ENCODE data around the gene NEU4. TPM values are rescaled to one million over a fixed set of nuclear protein-coding genes. Genes with fewer than 3 reads are reported as not detected.

NEU4 gene
- total and polyA plus RNA-seq, 9 of the 15 experiments (the other 6 are each of a cell fraction or from before 2014, with no cell fraction given), result 0.01 to 0.40 TPM; not detected in 7

- FAIRE-seq (no peak), DNase-seq (ENCODE audit: extremely low read depth in 1 of 4, low spot score in 3 of 4) (no peak), ATAC-seq (no peak)
- Histone ChIP-seq H3K27ac (ENCODE audit: extremely low read depth, low read depth, low read length) (no peak overlapping the region), H3K4me1 (replicated peaks in 1 of 2; ENCODE audit: control insufficient read depth in 2 of 2, insufficient read depth in 2 of 2, low read length in 2 of 2) (peaks cover 4 to 64% of the 10 kb centered on the region in 2 experiments), H3K4me3 (no peak overlapping the region), H3K9ac (ENCODE audit: insufficient read depth in 1 of 2, low read depth in 2 of 2, low read length in 2 of 2) (no peak overlapping the region), H3K9me1 (ENCODE audit: control insufficient read depth, insufficient read depth, low read length) (no peaks in the 10 kb centered on the region), H3K79me2 (ENCODE audit: control insufficient read depth, insufficient read depth, low read length) (no peaks in the 10 kb centered on the region), H4K20me1 (replicated peaks; ENCODE audit: control insufficient read depth, insufficient read depth, low read length) (no peaks in the 10 kb centered on the region), H3K4me2 (ENCODE audit: insufficient read depth, low read length) (no peak overlapping the region), H2AFZ (ENCODE audit: low read depth, low read length) (no peak overlapping the region), H3K27me3 (ENCODE audit: control insufficient read depth in 2 of 2, insufficient read depth in 2 of 2, low read length in 2 of 2) (no peaks in the 10 kb centered on the region), H3K9me3 (replicated peaks; ENCODE audit: control insufficient read depth, insufficient read depth, low read depth, low read length) (no peaks in the 10 kb centered on the region), H3K36me3 (ENCODE audit: control insufficient read depth, insufficient read depth, low read length) (no peaks in the 10 kb centered on the region)
- WGBS (ENCODE audit: insufficient coverage, low coverage, missing lambda C conversion rate), result 48% methylated on average over 15 of the region's 27 CpGs
- intact Hi-C loops (cut with micrococcal nuclease), result no loop called here
- CTCF ChIA-PET (ENCODE audit: low intra/inter-chr PET ratio), result no interaction called here
- in situ Hi-C loops (cut with MboI), result no loop called here
- POLR2A ChIA-PET, result interaction anchor here (0.6 kb wide), 1 partner anchor 258 kb away, joined by 3 read pairs; no protein-coding TSS in a partner anchor
- no peak for TF ChIP-seq DDX20 (tag; IDR thresholded peaks at IDR 0.05; ENCODE audit: low read depth)
- BruUV-seq (replicated peaks), result no TSS peak
Observed at GRCh38 chr2:241811201-241811951, 2.4 kb downstream of the NEU4 start.

DNA sequence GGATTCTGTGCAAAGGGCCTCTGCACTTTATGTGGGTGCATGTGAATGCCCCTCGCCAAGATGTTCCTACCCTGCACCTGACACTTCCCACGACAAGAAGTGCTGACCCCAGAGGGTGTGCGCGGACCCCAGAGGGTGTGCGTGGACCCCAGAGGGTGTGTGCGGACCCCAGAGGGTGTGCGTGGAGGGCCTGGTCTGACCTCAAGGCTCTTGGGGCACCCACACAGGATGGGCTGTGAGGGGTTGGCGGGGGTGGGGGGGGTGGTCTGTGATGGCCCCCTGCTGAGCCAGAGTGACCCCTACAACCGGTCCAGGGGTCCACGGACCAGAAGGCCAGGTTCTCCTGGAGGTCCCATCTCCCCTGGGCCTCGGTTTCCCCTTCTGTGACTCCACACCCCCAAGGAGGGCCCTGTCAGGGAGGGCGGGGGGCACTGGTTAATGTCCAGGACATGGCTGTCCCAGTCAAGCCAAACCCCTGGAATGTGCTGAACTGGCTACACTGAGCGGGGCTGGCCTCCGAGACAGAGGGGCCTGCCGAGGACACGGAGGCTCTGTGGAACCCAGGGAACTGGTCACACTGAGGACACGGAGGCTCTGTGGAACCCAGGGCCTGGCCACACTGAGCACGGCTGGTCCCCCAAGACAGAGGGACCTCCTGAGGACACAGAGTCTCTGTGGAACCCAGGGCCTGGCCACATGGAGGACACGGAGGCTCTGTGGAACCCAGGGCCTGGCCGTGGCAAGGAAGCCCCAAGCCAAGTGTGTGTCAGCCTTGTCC, 3.1 kb downstream of the NEU4 start:
- no TSS peak for BruUV-seq (replicated peaks)
- Histone ChIP-seq H3K27me3 (ENCODE audit: control insufficient read depth in 2 of 2, insufficient read depth in 2 of 2, low read length in 2 of 2) (no peaks in the 10 kb centered on the region), H3K9me1 (ENCODE audit: control insufficient read depth, insufficient read depth, low read length) (no peaks in the 10 kb centered on the region), H3K4me2 (ENCODE audit: insufficient read depth, low read length) (no peak overlapping the region), H3K9me3 (replicated peaks; ENCODE audit: control insufficient read depth, insufficient read depth, low read depth, low read length) (no peaks in the 10 kb centered on the region), H4K20me1 (replicated peaks; ENCODE audit: control insufficient read depth, insufficient read depth, low read length) (no peaks in the 10 kb centered on the region), H3K79me2 (ENCODE audit: control insufficient read depth, insufficient read depth, low read length) (no peaks in the 10 kb centered on the region), H3K4me1 (replicated peaks in 1 of 2; ENCODE audit: control insufficient read depth in 2 of 2, insufficient read depth in 2 of 2, low read length in 2 of 2) (peaks cover 4 to 72% of the 10 kb centered on the region in 2 experiments), H3K27ac (ENCODE audit: extremely low read depth, low read depth, low read length) (no peak overlapping the region), H3K9ac (ENCODE audit: insufficient read depth in 1 of 2, low read depth in 2 of 2, low read length in 2 of 2) (no peak overlapping the region), H2AFZ (ENCODE audit: low read depth, low read length) (no peak overlapping the region), H3K4me3 (no peak overlapping the region), H3K36me3 (ENCODE audit: control insufficient read depth, insufficient read depth, low read length) (no peaks in the 10 kb centered on the region)
- DNase-seq (ENCODE audit: extremely low read depth in 1 of 4, low spot score in 3 of 4), result no peak
- intact Hi-C loops (cut with micrococcal nuclease) (no loop called here), in situ Hi-C loops (cut with MboI) (no loop called here)
- CTCF ChIA-PET (ENCODE audit: low intra/inter-chr PET ratio), result no interaction called here
- POLR2A ChIA-PET, result no interaction called here
- TF ChIP-seq ZNF23 (CRISPR knock-in tag; IDR thresholded peaks at IDR 0.05) (no peak), PYGO2 (tag; IDR thresholded peaks at IDR 0.05) (no peak), POLR3G (IDR thresholded peaks at IDR 0.05; ENCODE audit: extremely low read depth, insufficient read length, insufficient replicate concordance) (no peak), CBX8 (IDR thresholded peaks at IDR 0.05; ENCODE audit: borderline replicate concordance, extremely low read depth, low read depth, low read length, poor library complexity, severe bottlenecking) (no peak), ZNF584 (CRISPR knock-in tag; IDR thresholded peaks at IDR 0.05; ENCODE audit: low read depth) (no peak), ERF (CRISPR knock-in tag; IDR thresholded peaks at IDR 0.05) (no peak), ZNF140 (CRISPR knock-in tag; IDR thresholded peaks at IDR 0.05) (no peak), HDGF (IDR thresholded peaks at IDR 0.05) (no peak)
- TF ChIP-seq, protein P1, sequence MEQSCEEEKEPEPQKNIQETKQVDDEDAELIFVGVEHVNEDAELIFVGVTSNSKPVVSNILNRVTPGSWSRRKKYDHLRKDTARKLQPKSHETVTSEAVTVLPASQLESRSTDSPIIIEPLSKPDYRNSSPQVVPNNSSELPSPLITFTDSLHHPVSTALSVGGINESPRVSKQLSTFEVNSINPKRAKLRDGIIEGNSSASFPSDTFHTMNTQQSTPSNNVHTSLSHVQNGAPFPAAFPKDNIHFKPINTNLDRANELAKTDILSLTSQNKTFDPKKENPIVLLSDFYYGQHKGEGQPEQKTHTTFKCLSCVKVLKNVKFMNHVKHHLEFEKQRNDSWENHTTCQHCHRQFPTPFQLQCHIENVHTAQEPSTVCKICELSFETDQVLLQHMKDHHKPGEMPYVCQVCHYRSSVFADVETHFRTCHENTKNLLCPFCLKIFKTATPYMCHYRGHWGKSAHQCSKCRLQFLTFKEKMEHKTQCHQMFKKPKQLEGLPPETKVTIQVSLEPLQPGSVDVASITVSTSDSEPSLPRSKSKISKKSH (CRISPR knock-in tag; IDR thresholded peaks at IDR 0.05), result no peak
- ATAC-seq, result no peak
- 71% methylated on average over 13 of the region's 20 CpGs for WGBS (ENCODE audit: insufficient coverage, low coverage, missing lambda C conversion rate)
- FAIRE-seq, result no peak

Data from K562 (cell line).